ENCODE data around the gene SAP30BP. TPM values are rescaled to one million over a fixed set of nuclear protein-coding genes. Genes with fewer than 3 reads are reported as not detected.
A peak's percentile ranks its signal among the peaks of the same experiment; 100 is the strongest.
"Not testable (repeated sequence)": the region's sequence is repeated elsewhere in the genome, so short reads cannot be mapped to it uniquely, and the experiment has no call there.

SAP30BP gene
- total RNA-seq, 1 donor, result 69.2 TPM

DNA sequence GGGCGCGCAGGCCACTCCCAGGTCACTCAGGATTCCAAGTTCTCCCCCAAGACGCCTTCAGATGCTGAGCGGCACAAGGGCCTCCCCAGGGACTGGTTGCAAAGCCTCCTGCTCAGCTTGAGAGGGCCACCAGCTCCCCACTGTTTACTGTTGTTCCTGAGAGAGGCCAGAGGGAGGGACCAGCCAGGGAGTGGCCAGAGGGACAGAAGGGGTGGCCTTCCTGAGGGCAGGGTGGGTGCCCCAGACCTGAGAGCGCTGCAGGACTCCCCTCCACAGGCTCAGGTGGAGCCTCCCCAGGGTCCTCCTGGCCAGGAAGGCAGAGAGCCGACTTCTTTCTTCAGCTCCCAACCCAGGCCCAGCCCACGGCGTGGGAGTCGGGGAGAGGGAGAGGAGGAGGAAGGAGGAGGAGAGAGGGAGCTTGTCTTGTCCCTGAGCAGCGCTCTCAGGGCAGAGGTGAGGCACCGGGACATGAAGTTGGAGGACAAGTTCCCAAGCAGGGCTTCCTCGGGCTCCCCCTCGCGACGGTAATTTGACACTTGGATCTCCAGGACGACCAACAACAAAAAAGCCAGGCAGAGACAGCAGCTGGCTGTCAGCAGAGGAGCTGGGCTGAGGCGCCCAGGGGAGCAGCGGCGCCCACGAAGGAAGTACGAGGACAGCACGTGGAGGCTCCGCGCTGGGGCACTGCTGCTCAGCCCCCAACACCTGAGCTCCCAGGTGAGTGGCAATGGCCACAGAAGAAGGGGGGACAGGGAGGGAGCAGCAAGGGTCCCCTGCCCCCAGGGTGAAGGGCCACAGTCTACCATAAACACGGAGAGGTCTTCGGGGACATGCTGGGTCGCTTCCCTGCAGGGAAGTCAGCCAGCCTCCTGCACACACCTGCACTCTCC, 33.4 kb upstream of the SAP30BP start:
- DNase-seq (ENCODE audit: low read depth in 2 of 3, low spot score in 2 of 3), result peak; percentile 17 to 87 (median 82)

- DNase-seq (ENCODE audit: low read depth in 2 of 3, low spot score in 2 of 3), result no peak
These were observed 32.8 kb upstream of the SAP30BP start for GRCh38 chr17:75634376-75634740.

DNA sequence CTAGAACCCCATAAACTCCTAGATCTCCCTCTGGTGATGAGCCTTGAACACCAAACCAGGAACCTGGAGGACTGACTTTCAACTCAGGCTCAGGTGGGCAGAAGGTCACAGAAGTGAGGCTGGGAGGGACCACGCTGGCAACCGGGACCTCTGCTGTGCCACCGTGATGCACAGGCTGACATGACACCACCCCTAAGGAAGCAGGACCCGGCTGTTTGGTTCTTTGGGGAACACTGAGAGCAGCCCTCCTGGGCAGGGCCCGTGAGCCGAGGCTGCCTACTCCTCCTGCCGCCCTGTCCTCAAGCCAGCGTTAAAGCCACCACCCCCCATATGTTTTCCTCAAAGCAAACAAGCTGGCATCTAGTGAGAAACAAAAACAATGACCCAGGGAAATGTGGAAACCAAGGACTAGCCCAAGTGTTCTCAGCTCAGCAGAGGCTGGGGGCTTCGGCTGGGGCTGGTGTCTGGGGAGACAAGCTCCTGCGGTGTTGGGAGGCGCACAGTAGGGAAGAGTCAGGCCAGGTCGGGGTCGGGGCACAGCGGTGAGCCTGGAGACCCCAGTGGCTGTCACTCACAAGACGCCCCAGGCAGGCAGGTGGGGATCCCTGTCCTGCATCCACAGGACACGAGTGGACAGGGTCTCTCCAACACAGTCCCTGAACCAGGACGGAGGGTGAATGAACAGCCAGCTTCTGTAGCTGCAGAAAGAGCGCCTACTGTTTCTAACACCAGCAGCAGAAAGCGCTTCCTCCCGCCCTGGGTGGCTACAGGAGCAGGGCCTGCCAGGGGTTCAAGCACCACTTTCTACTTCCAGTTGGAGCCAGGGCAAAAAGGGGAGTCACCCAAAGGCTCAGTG, 32.2 kb upstream of the SAP30BP start:
- no peak for DNase-seq (ENCODE audit: low read depth in 2 of 3, low spot score in 2 of 3)

DNA sequence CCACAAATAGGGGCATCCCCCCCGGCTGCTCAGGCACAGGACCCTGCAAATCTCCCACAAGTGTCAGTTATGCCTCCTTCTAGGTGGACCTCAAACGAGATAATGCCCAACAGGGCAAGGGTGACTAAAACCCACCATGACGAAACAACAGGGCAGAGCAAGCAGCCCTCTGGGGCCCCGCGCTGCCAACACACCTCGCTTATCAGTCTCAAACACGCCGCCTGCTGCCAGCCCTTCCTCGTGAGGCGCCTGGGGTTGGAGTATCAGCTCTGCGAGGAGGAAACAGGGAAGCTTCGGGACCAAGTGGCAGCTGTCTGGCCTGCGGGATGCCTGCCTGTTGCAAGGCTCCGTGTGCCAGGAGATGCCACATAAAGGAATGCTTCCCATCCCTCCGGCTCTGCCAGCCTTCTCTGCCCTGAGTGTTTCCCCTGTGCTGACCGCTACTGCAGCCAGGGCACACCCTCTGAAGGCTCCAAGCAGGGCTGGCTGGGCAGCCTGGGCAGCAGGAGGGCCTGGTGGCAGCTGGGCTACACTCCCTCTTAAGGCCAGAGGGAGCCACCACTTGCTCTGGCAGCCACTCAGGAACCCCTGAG, 31.4 kb upstream of the SAP30BP start:
- DNase-seq (ENCODE audit: low read depth in 2 of 3, low spot score in 2 of 3), result peak in 2 of 3 donors; percentile 80 to 81

DNA sequence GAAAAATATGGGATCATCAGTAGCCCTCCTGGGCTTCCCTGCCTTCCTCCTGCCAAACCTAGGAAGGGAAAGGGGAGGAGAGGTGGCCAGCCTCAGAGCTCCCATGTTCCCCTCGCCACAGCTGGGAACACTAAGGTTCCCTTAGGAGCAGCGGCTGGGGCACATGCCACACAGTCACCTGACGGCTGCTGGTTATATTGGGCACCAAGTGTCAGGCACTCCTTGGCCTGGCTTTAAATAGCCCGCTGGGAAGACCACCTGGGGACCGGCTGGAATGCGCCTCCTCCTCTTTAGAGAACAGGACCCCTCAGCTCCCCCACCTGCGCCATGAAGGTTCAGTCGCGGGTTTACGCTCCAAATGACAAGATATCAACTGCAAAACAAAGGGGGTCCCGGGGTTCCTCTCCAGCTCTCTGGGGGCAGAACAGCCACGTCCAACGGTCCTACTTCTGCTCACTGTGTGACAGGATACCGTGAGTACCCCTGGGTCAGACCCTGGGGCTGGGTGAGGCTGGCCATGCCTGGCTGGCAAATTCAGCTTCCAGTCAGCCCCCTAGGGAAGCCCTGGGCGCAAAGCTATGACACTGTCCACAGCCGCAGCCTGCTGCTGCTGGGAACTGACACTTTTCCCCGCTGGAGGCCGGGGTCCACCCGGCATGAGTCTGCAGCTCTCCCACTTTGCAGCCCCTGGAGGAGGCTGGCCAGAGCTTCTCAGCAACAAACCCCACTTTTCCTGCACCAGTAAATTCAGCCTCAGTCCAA, 30.6 kb upstream of the SAP30BP start:
- no peak for DNase-seq (ENCODE audit: low read depth in 2 of 3, low spot score in 2 of 3)

DNA sequence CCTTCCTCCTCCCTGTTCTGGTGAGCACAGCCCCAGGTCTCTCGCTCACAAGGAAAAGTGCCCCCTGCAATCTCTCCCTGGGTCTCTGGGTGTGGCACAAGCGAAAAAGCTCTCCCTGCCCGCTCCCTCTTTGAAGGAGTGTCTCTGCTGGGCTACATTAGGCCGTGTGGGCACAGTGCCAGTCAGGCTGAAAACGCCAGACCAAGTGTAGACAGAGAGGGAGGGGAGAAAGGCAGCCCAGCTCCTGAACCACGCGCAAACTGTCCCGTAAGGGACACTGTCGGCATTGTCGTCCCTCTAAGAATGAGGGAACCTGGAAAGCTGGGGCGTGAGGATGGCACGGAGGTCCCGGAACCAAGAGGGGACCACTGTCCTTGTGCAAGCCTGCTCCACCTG, 30.0 kb upstream of the SAP30BP start:
- DNase-seq (ENCODE audit: low read depth in 2 of 3, low spot score in 2 of 3), result no peak

DNA sequence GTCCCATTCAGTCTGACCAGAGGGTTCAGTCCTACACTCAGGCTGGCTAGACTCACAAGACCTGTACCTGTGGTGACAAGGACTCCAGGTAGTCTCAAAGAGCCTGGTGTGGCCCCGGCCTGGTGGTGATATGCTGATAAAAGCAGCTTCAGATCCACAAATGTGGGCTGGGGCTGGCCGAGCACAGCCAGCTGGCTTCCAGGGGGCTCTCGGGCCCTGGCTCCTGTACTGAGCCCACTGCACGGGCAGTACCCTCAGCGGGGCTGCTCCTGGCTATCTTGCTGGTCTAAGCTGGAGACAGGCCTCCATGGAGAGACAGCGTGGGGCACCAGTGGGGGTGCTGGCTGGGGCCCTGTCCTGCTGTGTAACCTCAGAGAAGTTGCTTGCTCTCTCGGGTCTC, 29.6 kb upstream of the SAP30BP start:
- DNase-seq (ENCODE audit: low read depth in 2 of 3, low spot score in 2 of 3), result no peak

DNA sequence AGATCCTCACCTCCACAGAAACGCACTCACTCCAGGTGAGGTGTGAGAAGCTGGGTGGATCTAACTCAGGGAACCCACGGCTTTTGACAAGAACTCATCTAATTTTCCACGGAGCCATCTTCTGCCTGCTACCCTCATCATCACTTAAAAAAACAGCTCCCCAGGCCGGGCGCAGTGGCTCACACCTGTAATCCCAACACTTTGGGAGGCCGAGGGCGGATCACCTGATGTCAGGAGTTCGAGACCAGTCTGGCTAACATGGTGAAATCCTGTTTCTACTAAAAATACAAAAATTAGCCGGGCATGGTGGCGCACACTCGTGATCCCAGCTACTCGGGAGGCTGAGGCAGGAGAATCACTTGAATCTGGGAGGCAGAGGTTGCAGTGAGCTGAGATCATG, 29.1 kb upstream of the SAP30BP start:
- not testable (repeated sequence) for DNase-seq (ENCODE audit: low read depth in 2 of 3, low spot score in 2 of 3)

DNA sequence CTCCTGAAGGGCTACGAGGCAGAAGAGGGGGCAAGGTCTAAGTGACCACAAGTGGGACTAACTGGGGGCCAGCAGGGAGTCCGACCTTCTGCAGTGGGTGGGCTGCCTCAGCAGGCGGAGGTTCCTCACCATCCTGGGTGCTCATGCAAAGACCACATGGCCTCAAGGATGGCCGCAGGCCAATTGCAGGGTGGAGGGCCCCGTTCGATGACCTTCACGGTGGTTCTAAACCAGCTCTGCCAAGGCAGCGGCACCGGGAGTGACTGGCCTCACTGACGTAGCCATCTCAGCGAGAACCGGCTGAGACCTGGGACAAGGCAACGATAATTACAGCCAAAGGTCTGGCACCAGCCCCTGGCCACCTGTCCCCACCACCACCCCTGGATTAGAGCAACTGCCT, 28.2 kb upstream of the SAP30BP start:
- DNase-seq (ENCODE audit: low read depth in 2 of 3, low spot score in 2 of 3), result no peak

DNA sequence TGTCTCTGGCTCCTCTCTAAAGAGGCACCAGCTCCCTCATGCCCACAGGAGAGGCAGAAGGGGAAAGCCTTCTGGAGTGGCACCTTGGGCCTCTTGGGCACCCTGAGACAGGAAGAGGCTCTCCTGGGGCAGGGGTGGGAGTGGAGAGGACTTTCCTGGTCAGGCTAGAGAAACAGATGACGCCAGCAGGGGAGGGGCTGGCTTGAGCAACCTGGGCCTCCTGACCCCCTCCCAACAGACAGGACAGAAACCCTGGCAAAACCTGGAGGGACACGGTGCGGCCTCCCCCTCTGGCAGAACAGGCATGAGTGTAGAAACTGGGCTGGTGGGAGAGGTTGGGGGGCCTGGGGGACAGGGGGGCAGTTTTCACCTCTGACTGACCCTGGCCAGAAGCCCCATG, 27.8 kb upstream of the SAP30BP start:
- no peak for DNase-seq (ENCODE audit: low read depth in 2 of 3, low spot score in 2 of 3)

GRCh38 chr17:75639771-75640555, 27.2 kb upstream of the SAP30BP start:
- no peak for DNase-seq (ENCODE audit: low read depth in 2 of 3, low spot score in 2 of 3)

GRCh38 chr17:75640556-75641119, 26.5 kb upstream of the SAP30BP start:
- DNase-seq (ENCODE audit: low read depth in 2 of 3, low spot score in 2 of 3), result no peak

DNA sequence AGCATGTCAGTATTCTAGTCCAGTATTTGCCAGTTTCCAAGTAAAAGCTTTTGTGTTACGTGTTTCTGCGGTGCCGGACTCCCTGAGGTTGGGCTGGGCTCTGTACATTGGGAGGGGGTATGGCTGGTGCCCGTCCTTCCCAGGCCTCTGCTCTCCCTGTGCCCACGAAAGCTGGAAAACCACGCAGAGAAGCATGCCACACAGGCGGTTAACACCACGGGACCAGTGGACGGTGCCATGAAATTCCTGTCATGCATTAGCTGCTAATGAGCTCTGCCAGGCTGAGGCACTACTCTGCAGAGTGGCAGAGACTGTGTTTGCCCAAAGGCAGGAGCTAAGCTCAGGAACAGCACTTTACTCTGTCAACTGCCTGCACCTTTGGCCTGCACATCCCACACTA, 25.8 kb upstream of the SAP30BP start:
- no peak for DNase-seq (ENCODE audit: low read depth in 2 of 3, low spot score in 2 of 3)

GRCh38 chr17:75642182-75642783, 24.9 kb upstream of the SAP30BP start:
- DNase-seq (ENCODE audit: low read depth in 2 of 3, low spot score in 2 of 3), result peak in 1 of 3 donors; percentile 21

- DNase-seq (ENCODE audit: low read depth in 2 of 3, low spot score in 2 of 3), result no peak
These were observed 24.1 kb upstream of the SAP30BP start for GRCh38 chr17:75642784-75643642.

DNA sequence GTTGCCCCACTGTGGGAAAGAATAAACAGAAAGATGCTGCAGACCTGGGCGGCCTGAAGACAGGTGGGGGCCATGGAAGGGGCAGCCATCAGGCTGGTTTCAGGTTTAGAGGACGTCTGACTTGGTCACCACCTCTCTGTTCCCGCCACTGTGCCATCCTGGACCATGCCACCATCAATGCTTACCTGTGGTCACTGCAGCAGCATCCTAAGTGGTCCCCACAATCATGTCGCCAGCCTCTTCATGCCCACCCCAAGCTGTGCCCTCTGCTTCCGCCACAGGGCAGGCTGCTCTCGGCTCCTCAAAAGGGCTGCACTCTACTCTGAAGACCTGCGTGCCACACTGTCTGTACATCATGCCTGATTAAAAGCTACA, 23.5 kb upstream of the SAP30BP start:
- DNase-seq (ENCODE audit: low read depth in 2 of 3, low spot score in 2 of 3), result no peak

DNA sequence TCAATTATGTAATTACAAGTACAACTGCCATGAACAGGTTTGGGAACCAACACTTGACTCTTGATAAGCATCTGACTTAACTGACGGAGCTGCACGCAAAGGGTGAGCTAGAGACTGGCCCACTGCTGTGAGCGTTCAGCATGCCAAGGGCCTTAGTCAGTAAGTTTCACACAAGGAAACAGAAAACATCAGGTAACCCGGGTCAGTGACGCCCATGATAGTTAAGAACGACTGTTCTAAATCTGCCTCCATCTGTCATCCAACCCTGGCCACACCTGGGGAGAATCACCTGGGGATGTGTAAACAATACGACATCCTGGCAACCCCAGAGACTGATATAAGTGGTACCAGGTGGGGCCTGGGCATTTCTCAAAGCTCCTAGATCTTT, 21.6 kb upstream of the SAP30BP start:
- DNase-seq (ENCODE audit: low read depth in 2 of 3, low spot score in 2 of 3), result peak in 1 of 3 donors; percentile 31
